M059J (cell line): ENCODE measurements around the gene CLBA1. TPM values are rescaled to one million over a fixed set of nuclear protein-coding genes. Genes with fewer than 3 reads are reported as not detected.
A peak's percentile ranks its signal among the peaks of the same experiment; 100 is the strongest.

Source experiments
- DNase-seq: peaks from one replicate; pipeline ENCODE4 v3.0.0-alpha.2; 2012; ENCODE audit warnings: low read depth
- total RNA-seq: library from RNA; depleted of rRNA; stranded (reverse); fragments of >200 nt; shearing (Covaris generic); gene quantifications from 2 replicates; pipeline ENCODE4 v1.2.3, GENCODE V29; 2014

CLBA1 gene
- total RNA-seq, 1 experiment from 2014 or later: 5.6 TPM

DNA sequence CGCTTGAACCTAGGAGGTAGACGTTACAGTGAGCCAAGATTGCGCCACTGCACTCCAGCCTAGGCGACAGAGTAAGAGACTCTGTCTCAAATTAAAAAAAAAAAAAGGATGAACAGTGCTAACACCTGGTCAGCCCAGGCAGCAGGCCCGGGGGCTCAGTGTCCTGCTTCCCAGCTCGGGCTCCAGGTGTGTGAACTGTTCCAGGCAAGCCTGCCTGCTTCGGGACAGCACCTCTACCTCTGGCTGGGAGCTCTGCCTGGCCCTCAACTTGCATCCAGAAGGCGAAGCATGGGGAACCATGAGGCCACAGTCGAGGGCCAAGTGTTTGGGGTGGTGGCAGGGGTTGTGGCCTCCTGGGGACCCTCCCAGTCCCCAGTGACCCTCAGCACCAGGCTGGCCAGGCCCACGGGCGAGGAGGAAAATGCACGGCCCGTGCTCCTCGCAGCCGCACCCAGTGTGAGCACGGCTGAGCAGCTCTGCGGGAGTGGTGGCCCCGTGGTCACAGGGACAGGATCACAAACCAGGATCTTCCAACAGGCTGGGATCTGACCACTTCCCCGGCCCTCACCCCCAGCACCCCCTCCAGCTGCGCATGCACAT, 19.8 kb downstream of the CLBA1 start:
- no peak for DNase-seq

DNA sequence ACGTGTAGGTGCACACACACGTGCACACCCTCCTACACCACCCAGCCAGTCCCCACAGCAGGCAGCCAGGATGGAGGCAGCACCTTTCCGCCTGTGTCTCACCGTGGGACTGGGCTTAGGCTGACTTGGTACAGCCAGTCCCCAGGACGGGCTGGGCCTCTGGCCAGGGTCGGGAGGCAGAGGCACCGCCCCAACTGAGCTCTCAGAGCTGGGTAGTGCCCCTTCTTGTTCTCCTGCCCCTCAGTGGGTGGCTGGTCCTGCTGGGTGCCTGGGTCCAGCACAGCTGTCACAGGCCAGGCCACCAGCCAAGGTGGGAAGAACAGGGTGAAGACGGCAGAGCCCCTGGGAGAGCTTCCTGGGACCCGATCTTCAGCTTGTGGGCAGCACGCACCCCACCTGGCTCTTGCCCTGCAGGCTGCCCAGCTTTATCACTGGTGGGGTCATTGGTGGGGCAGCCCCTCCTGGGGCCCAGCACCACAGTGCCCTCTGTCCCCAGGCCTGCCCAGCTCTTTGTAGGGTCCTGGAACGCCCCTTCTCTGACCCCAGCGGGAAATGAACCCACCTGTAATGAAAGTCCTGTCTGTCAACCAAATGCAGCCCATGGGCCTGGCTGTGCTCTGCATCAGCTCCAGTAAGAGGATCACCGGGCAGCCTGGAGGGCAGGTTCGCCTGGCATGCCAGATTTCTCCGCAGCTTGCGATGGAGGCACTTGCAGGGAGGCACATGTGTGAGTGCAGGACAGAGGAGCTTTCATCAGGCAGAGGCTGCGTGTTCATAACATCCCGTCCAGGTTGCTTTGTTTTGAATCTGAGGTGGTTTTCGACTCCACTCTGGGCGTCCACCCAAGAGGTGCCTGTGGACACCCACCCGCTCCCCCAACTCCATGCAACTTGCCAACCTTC, 20.6 kb downstream of the CLBA1 start:
- DNase-seq: no peak

GRCh38 chr14:105006831-105007592, 21.4 kb downstream of the CLBA1 start:
- no peak for DNase-seq

DNA sequence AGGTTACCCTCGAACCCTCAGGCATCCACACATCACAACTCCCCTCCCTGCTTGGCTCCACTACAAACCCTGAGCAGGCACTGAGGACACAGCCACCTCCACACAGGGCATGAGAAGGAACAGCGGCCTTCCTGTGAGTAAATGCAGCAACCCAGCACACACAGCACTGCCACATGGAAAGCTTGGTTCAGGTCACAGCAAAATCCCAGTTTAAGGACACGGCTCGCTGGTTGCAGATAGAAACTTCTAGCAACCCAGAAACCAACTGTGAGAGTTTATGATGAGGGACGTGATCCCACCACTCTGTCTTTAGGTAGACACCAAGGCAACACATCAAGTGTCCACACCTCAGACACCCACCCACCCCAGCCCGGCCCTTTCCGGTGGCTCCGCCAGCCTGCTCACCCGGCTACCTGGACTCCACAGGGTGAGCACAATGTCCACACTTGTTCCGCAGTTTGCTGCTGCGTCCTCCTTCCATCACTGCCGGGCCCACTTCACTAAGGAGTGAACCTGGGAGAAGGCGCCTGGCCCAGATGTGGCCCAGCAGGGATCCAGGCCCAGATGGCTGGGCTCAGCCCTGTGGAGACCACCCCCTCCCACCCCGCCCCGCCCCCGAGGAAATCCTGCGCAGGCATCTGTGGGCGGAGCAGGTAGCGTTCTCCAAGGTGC, 22.1 kb downstream of the CLBA1 start:
- DNase-seq: no peak

DNA sequence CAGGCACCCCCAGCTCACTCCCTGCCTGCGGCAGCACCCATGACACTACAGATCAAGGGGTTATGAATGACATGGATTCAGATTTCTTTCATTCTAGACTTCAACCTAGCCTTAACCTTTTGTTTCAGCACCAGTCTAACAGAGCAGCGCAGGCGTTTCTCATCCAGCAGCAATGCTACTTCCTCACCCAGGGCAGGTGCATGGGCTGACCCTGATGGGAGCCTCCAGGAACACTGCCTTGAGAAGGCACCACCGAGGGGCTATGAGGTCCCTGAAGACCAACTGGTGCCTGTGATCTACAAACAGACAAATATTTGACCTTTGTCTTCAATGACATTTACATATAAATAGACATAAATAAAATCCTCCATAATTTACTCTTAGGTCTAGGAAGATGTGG, 24.5 kb downstream of the CLBA1 start:
- no peak for DNase-seq

DNA sequence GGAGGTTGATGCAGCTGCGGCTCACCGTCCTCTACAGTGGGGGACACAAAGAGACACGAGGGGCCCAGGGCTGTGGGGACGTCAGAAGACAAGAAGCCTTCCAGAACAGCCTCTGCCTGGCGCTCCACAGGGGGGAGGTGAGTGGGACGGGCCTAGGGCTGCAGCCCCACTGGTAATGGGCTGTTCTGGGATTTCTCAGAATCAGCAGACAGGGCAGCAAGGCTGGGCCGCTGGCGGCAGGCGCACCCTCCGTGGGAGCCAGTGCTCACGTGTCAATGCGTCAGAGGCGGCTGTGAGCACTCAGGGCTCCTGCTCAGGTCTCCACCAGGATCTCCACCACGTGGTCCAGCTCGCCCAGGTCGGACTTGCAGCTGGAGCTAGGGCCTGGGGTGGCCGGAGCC, 25.3 kb downstream of the CLBA1 start:
- no peak for DNase-seq

DNA sequence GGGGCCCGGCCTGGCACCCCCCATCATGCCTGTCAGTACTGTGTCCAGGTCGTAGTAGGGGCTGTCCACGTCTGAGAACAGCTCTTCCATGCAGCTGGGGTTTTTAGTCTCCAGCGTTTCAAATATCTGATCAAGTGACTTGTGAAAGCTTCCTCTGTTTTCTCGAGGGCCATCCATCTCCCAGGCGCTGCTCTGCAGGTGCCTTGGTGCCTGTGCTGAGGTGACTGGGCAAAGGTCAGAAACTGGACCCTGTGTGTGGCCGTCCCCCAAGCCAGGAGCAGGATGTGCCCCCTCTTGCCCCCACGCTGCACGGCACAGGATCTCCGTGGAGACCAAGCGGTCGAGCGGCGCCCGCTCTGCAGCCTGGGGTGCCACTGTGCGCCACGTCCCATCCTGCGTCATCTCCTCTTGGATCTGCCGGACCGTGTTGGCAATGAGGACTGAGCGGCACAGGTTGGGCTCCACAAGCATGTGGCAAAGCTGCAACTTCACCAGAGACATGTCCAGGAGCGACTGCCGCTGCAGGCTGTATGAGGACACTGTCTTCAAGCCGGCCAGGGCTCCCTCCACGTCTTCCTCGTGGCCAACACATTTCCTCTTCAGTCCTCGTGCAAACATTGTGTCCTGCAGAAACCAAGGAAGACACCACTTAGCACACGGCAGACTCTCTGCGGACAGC, 25.9 kb downstream of the CLBA1 start:
- DNase-seq: no peak

GRCh38 chr14:105012171-105012985, 26.8 kb downstream of the CLBA1 start:
- DNase-seq: no peak

DNA sequence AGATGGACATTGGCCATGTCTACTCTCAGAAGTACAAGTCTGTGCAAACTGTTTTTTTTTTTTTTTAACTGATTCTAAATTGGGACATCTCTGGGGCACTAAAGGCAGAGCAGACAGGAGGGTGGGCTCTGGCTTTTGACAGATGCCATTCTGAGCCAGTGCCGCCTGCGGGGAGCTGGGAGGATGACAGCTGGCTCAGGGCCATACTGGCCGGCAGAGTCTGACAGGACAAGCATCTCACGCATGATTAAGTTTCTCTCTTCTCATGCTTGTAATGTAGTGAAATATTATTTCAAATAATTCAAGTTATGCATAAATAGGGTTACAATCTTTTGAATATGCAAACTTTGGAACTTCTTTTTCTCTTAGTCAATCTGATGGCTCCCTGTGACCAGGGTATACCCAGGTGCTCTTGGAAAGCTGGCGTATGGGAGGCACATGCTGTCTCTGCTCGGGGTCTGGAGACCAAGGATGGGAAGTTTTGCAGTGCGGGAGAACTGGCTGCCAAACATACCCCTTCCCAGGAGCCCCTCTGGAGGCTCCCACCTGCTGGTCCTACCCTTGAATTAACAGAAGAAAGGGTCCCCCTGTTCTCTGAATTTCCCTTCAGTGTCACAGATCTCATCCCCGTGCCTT, 27.7 kb downstream of the CLBA1 start:
- peak; percentile 9 for DNase-seq

- no peak for DNase-seq
Measured at GRCh38 chr14:105014032-105014431, 28.4 kb downstream of the CLBA1 start.

DNA sequence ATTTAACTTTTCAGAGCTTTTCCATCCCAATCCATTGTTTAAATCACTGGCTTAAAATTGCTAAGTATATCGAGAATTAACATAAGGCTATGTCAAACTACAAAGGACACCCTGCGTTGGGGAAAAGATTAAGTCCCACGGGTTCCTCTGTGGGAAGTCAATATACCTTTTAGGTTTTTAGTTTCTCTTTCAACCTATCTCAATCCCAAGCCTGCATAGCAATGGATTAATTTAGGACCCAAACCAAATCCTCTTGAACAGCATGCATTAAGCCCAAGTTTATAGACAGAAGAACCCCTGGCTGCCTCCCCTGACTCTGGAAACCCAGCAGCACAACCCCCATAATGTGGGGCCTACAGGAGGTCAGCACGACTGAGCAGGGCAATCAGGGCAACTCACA, 29.0 kb downstream of the CLBA1 start:
- no peak for DNase-seq

GRCh38 chr14:105015242-105015641, 29.7 kb downstream of the CLBA1 start:
- no peak for DNase-seq

DNA sequence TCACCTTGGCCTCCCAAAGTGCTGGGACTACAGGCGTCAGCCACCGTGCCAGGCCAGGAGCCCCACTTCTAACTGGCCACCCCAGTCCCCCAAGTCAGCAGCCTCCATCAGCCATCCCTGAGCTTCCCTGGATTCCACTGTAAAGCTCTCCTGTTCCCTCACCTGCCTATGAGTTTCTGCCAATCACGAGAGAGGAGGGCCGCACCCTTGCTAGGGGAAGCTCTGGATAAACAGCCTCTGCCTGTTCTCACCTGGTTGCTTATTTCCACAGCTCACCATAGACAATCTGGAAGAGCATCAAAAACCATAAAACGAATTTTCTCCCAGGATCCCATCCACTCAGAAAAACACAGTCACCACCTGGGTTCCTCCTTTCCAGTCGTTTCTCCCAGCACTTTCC, 30.3 kb downstream of the CLBA1 start:
- DNase-seq: no peak

DNA sequence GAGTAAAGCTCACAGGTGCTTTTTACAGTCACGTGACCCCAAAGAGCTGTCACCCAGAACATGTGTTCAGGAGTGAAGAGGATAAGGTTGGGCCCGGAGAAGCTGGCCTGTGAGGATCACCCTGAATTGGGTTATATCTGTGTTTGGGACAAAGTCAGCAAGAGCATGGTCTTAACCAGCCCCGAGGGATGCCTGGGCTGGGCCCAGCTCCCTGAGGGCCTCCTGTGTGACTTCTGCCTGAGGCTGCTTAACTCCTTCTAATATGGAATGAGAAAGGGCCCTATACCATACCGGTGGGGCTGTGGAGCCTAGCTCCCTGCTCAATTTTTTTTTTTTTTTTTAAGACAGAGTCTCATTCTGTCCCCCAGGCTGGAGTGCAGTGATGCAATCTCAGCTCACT, 32.8 kb downstream of the CLBA1 start:
- no peak for DNase-seq

GRCh38 chr14:105019861-105020814, 34.5 kb downstream of the CLBA1 start:
- DNase-seq: peak; percentile 25

GRCh38 chr14:105020815-105021655, 35.4 kb downstream of the CLBA1 start, which contains the start of gene CDCA4:
TSS of gene CDCA4 (minus strand) at chr14:105021083. CDS start at chr14:105011929, 9,154 bp downstream.
- peak; percentile 91 for DNase-seq

- peak; percentile 43 for DNase-seq
Measured at GRCh38 chr14:105021656-105022275, 36.2 kb downstream of the CLBA1 start.
